Neural progenitor cell (in vitro differentiated cells): Measurements from ENCODE around the gene PRKCA. TPM values are rescaled to one million over a fixed set of nuclear protein-coding genes. Genes with fewer than 3 reads are reported as not detected.

Experiments used
- DNase-seq: peaks from one replicate; pipeline ENCODE4 v3.0.0-alpha.2; 2016; ENCODE audit warnings: low spot score
- H2AFZ ChIP-seq: fragments of 200-600 bp; sonication (generic); replicated peaks from 2 replicates; pipeline ENCODE4 v1.6.1; 2016; ENCODE audit warnings: antibody characterized with exemption
- H3F3A ChIP-seq: fragments of 200-600 bp; sonication (generic); 2 replicates; pipeline ENCODE4 v1.6.1; 2016; ENCODE audit warnings: antibody characterized with exemption, low read depth
- H3K27ac ChIP-seq: fragments of 200-600 bp; sonication (generic); 2 replicates; pipeline ENCODE4 v1.5.1; 2016; ENCODE audit warnings: mild to moderate bottlenecking
- H3K27me3 ChIP-seq: fragments of 200-600 bp; sonication (generic); 2 replicates; pipeline ENCODE4 v1.6.1; 2016; ENCODE audit warnings: mild to moderate bottlenecking, moderate library complexity
- H3K36me3 ChIP-seq: fragments of 200-600 bp; sonication (generic); 2 replicates; pipeline ENCODE4 v1.5.1; 2016
- H3K4me1 ChIP-seq: fragments of 200-600 bp; sonication (generic); 2 replicates; pipeline ENCODE4 v1.6.1; 2016; ENCODE audit warnings: mixed run types
- H3K4me2 ChIP-seq: fragments of 200-600 bp; sonication (generic); 2 replicates; pipeline ENCODE4 v1.6.1; 2016
- H3K4me3 ChIP-seq: fragments of 200-600 bp; sonication (generic); 2 replicates; pipeline ENCODE4 v1.5.1; 2016
- H3K79me2 ChIP-seq: fragments of 200-600 bp; sonication (generic); 2 replicates; pipeline ENCODE4 v1.6.1; 2016; ENCODE audit warnings: low read depth
- H3K9ac ChIP-seq: fragments of 200-600 bp; sonication (generic); 2 replicates; pipeline ENCODE4 v1.6.1; 2016
- H3K9me3 ChIP-seq: fragments of 200-600 bp; sonication (generic); 2 replicates; pipeline ENCODE4 v1.5.1; 2016; ENCODE audit warnings: low read depth
- H4K20me1 ChIP-seq: fragments of 200-600 bp; sonication (generic); 2 replicates; pipeline ENCODE4 v1.6.1; 2016; ENCODE audit warnings: low read depth
- H3K27ac Mint-ChIP-seq: 3 replicates; pipeline ENCODE4 v1.8.0; 2021; ENCODE audit warnings: mixed read lengths
- H3K27me3 Mint-ChIP-seq: 2 replicates; pipeline ENCODE4 v1.8.0; 2022; ENCODE audit warnings: low read depth, mild to moderate bottlenecking, inconsistent platforms, moderate library complexity, mixed read lengths; ENCODE audit not compliant: insufficient read depth
- H3K36me3 Mint-ChIP-seq: 3 replicates; pipeline ENCODE4 v1.8.0; 2021; ENCODE audit warnings: mixed read lengths
- H3K4me1 Mint-ChIP-seq: 3 replicates; pipeline ENCODE4 v1.8.0; 2021; ENCODE audit warnings: mixed read lengths
- H3K4me3 Mint-ChIP-seq: 3 replicates; pipeline ENCODE4 v1.8.0; 2021; ENCODE audit warnings: mild to moderate bottlenecking, moderate library complexity, mixed read lengths
- H3K9me3 Mint-ChIP-seq: 3 replicates; pipeline ENCODE4 v1.8.0; 2020; ENCODE audit warnings: mixed read lengths
- CTCF ChIP-seq: fragments of 200-600 bp; sonication (generic); IDR thresholded peaks from 2 replicates; pipeline ENCODE4 v1.5.1; 2017; ENCODE audit warnings: antibody characterized with exemption, mild to moderate bottlenecking
- EZH2 ChIP-seq: fragments of 200-600 bp; sonication (generic); IDR thresholded peaks from 2 replicates; pipeline ENCODE4 v1.6.1; 2017; ENCODE audit warnings: antibody characterized with exemption, mild to moderate bottlenecking, moderate library complexity
- EZH2phosphoT487 ChIP-seq: fragments of 200-600 bp; sonication (generic); IDR thresholded peaks from 2 replicates; pipeline ENCODE4 v1.6.1; 2017; ENCODE audit warnings: antibody characterized with exemption
- total RNA-seq: library from RNA; depleted of rRNA; stranded (reverse); fragments of >200 nt; gene quantifications from 2 replicates; pipeline ENCODE4 v1.2.3, GENCODE V29; 2015; ENCODE audit warnings: low replicate concordance

Gene PRKCA
- total RNA-seq, 1 donor from 2014 or later: 2.1 TPM

GRCh38 chr17:66264696-66265095, 37.7 kb upstream of the PRKCA start:
- Histone ChIP-seq H3K4me2 (no peak overlapping the region), H4K20me1 (no peaks in the 10 kb centered on the region), H3K9ac (no peak overlapping the region), H3K79me2 (no peaks in the 10 kb centered on the region), H2AFZ (no peak overlapping the region), H3K4me1 (peaks cover 11% of the 10 kb centered on the region), H3K27ac (no peak overlapping the region), H3K9me3 (no peaks in the 10 kb centered on the region), H3K4me3 (no peak overlapping the region), H3F3A (peaks cover 10% of the 10 kb centered on the region), H3K36me3 (no peaks in the 10 kb centered on the region), H3K27me3 (no peaks in the 10 kb centered on the region)
- Mint-ChIP-seq H3K4me1 (peaks cover 18% of the 10 kb centered on the region), H3K9me3 (peaks cover 12% of the 10 kb centered on the region), H3K36me3 (peaks cover 2% of the 10 kb centered on the region), H3K4me3 (no peak overlapping the region), H3K27me3 (peaks cover 11% of the 10 kb centered on the region), H3K27ac (no peak overlapping the region)
- DNase-seq: no peak
- TF ChIP-seq EZH2phosphoT487 (no peak), EZH2 (no peak), CTCF (no peak)

GRCh38 chr17:66268247-66268927, 34.0 kb upstream of the PRKCA start:
- Mint-ChIP-seq H3K9me3 (peaks cover 30% of the 10 kb centered on the region), H3K27me3 (peaks cover 19% of the 10 kb centered on the region), H3K4me1 (peaks cover 8% of the 10 kb centered on the region), H3K27ac (peak overlapping the region; percentile 43), H3K4me3 (no peak overlapping the region), H3K36me3 (peaks cover 2% of the 10 kb centered on the region)
- no peaks in the 10 kb centered on the region for H3K4me1 ChIP-seq
- no peaks in the 10 kb centered on the region for H3K36me3 ChIP-seq
- H3K27me3 ChIP-seq: no peaks in the 10 kb centered on the region
- H3K27ac ChIP-seq: no peak overlapping the region
- no peaks in the 10 kb centered on the region for H3F3A ChIP-seq
- no peaks in the 10 kb centered on the region for H3K9me3 ChIP-seq
- H3K9ac ChIP-seq: no peak overlapping the region
- H3K4me2 ChIP-seq: no peak overlapping the region
- H4K20me1 ChIP-seq: no peaks in the 10 kb centered on the region
- DNase-seq: no peak
- TF ChIP-seq CTCF: no peak
- TF ChIP-seq EZH2phosphoT487: no peak
- no peak for TF ChIP-seq EZH2
- no peak overlapping the region for H3K4me3 ChIP-seq
- H3K79me2 ChIP-seq: no peaks in the 10 kb centered on the region
- H2AFZ ChIP-seq: no peak overlapping the region

GRCh38 chr17:66270106-66270505, 32.3 kb upstream of the PRKCA start:
- peaks cover 19% of the 10 kb centered on the region for H3K27me3 Mint-ChIP-seq

GRCh38 chr17:66271512-66271911, 30.9 kb upstream of the PRKCA start:
- Histone ChIP-seq H3K4me2 (no peak overlapping the region), H3K36me3 (no peaks in the 10 kb centered on the region), H3K9ac (no peak overlapping the region), H3F3A (no peaks in the 10 kb centered on the region), H3K4me3 (no peak overlapping the region), H3K79me2 (no peaks in the 10 kb centered on the region), H4K20me1 (no peaks in the 10 kb centered on the region), H3K27ac (no peak overlapping the region), H3K4me1 (no peaks in the 10 kb centered on the region), H3K27me3 (no peaks in the 10 kb centered on the region), H3K9me3 (no peaks in the 10 kb centered on the region), H2AFZ (no peak overlapping the region)
- no peak for DNase-seq
- peaks cover 8% of the 10 kb centered on the region for H3K4me1 Mint-ChIP-seq
- peaks cover 22% of the 10 kb centered on the region for H3K9me3 Mint-ChIP-seq
- no peak overlapping the region for H3K27ac Mint-ChIP-seq
- no peak overlapping the region for H3K4me3 Mint-ChIP-seq
- no peak for TF ChIP-seq EZH2phosphoT487
- no peak for TF ChIP-seq EZH2
- TF ChIP-seq CTCF: no peak
- peaks cover 2% of the 10 kb centered on the region for H3K36me3 Mint-ChIP-seq
- peaks cover 19% of the 10 kb centered on the region for H3K27me3 Mint-ChIP-seq

More at GRCh38 chr17:66270106-66270505, 32.3 kb upstream of the PRKCA start:
- Histone ChIP-seq H3K79me2 (no peaks in the 10 kb centered on the region), H3K4me3 (no peak overlapping the region), H3K4me2 (no peak overlapping the region), H3K9me3 (no peaks in the 10 kb centered on the region), H3K36me3 (no peaks in the 10 kb centered on the region), H3K9ac (no peak overlapping the region), H4K20me1 (no peaks in the 10 kb centered on the region), H2AFZ (no peak overlapping the region), H3K4me1 (no peaks in the 10 kb centered on the region), H3F3A (no peaks in the 10 kb centered on the region), H3K27me3 (no peaks in the 10 kb centered on the region), H3K27ac (no peak overlapping the region)
- peaks cover 8% of the 10 kb centered on the region for H3K4me1 Mint-ChIP-seq
- TF ChIP-seq EZH2phosphoT487: no peak
- H3K4me3 Mint-ChIP-seq: no peak overlapping the region
- no peak overlapping the region for H3K27ac Mint-ChIP-seq
- DNase-seq: no peak
- peaks cover 22% of the 10 kb centered on the region for H3K9me3 Mint-ChIP-seq
- peaks cover 2% of the 10 kb centered on the region for H3K36me3 Mint-ChIP-seq
